DMS153 treated with DMSO at 0.1 percent for 48 hours (cell line): Measurements from ENCODE around the gene SCGB3A2.
A peak's percentile ranks its signal among the peaks of the same experiment; 100 is the strongest.

ENCODE experiments used
- DNase-seq: peaks from one replicate; lab custom pipeline; 2025; ENCODE audit not compliant: unreplicated experiment; lab: John Stamatoyannopoulos, UW

Gene SCGB3A2

GRCh38 chr5:147878066-147878759, at the start of gene SCGB3A2:
Gene SCGB3A2 (plus strand): TSS chr5:147878711. CDS start chr5:147878804, 93 bp downstream.
- no peak for DNase-seq

GRCh38 chr5:147830035-147830434, 48.5 kb upstream of the SCGB3A2 start:
- no peak for DNase-seq

- DNase-seq: no peak
Observed at GRCh38 chr5:147831465-147831864, 47.0 kb upstream of the SCGB3A2 start, which contains the start of gene SPINK1. Gene SPINK1 (minus strand): TSS chr5:147831671. CDS start chr5:147831577, 94 bp downstream.

- DNase-seq: no peak
Observed at GRCh38 chr5:147832541-147832940, 46.0 kb upstream of the SCGB3A2 start.

- no peak for DNase-seq
Observed at GRCh38 chr5:147835386-147835798, 43.1 kb upstream of the SCGB3A2 start.

- no peak for DNase-seq
Observed at GRCh38 chr5:147836439-147836838, 42.1 kb upstream of the SCGB3A2 start.

- DNase-seq: no peak
Observed at GRCh38 chr5:147842869-147843268, 35.6 kb upstream of the SCGB3A2 start.

GRCh38 chr5:147844846-147845245, 33.7 kb upstream of the SCGB3A2 start:
- no peak for DNase-seq

GRCh38 chr5:147845618-147846017, 32.9 kb upstream of the SCGB3A2 start:
- no peak for DNase-seq

GRCh38 chr5:147849226-147849625, 29.3 kb upstream of the SCGB3A2 start:
- no peak for DNase-seq

GRCh38 chr5:147851578-147851977, 26.9 kb upstream of the SCGB3A2 start:
- DNase-seq: no peak

GRCh38 chr5:147852365-147852764, 26.1 kb upstream of the SCGB3A2 start:
- DNase-seq: no peak

- no peak for DNase-seq
Observed at GRCh38 chr5:147853372-147853987, 25.0 kb upstream of the SCGB3A2 start.

GRCh38 chr5:147854331-147854730, 24.2 kb upstream of the SCGB3A2 start:
- no peak for DNase-seq

- DNase-seq: no peak
Observed at GRCh38 chr5:147854894-147855773, 23.4 kb upstream of the SCGB3A2 start.

GRCh38 chr5:147855774-147856069, 22.8 kb upstream of the SCGB3A2 start:
- DNase-seq: no peak

GRCh38 chr5:147856801-147857200, 21.7 kb upstream of the SCGB3A2 start:
- DNase-seq: no peak

GRCh38 chr5:147857302-147858129, 21.0 kb upstream of the SCGB3A2 start:
- peak; percentile 1 for DNase-seq

- DNase-seq: no peak
Observed at GRCh38 chr5:147858565-147858964, 19.9 kb upstream of the SCGB3A2 start.

- no peak for DNase-seq
Observed at GRCh38 chr5:147859962-147860640, 18.4 kb upstream of the SCGB3A2 start.
